Stimulated activated CD4-positive, alpha-beta T cell treated with anti-CD3 and anti-CD28 coated beads, Interleukin-15, amount 100 ng/mL, for 1 hour (primary cell): ENCODE results near the gene EXOSC3.
"Not testable (repeated sequence)": the region's sequence is repeated elsewhere in the genome, so short reads cannot be mapped to it uniquely, and the experiment has no call there.

ENCODE experiments used
- DNase-seq, 2 donors: peaks; one replicate each; pipeline ENCODE4 v3.0.0-alpha.2; 2020; ENCODE audit warnings: low read depth in 1 of 2, low spot score in 1 of 2

Gene EXOSC3

DNA sequence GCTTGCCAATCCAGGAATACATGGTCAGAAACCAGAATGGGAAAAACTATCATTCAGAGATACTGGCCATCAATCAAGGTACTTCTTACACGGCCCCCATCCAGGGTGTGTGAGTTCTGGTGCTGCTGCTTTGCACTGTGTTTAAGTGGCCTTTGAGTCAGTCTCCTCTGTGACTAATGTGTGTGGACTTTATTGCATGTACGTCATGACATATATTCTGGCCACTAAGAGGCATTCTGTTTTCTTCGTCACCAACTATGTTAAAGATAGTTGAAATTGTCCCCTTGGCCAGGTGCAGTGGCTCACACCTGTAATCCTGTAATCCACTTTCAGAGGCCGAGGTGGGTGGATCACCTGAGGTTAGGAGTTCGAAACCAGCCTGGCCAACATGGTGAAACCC is 8.5 kb downstream of the EXOSC3 start:
- DNase-seq: no peak

GRCh38 chr9:37775216-37775919 is 9.5 kb downstream of the EXOSC3 start:
- DNase-seq: no peak

GRCh38 chr9:37769995-37770394 is 14.9 kb downstream of the EXOSC3 start:
- DNase-seq: no peak

DNA sequence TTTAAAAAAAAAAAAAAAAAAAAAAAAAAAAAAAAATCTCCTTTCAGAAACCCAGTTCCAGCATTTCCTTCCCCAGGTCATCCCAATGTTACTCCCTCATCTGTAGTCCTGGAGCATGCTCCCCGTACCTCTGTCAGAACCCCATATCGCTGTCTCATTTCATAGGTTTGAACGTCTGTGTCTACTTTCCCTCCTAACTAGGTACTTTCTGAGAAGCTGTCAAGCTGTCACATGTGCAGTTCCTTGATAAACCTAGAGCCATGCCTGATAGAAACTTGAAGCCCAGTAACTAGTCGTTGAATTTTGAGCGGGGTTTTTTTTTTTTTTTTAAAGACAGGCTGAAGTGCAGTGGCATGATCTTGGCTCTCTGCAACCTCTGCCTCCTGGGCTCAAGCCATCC is 15.6 kb downstream of the EXOSC3 start:
- no peak for DNase-seq

DNA sequence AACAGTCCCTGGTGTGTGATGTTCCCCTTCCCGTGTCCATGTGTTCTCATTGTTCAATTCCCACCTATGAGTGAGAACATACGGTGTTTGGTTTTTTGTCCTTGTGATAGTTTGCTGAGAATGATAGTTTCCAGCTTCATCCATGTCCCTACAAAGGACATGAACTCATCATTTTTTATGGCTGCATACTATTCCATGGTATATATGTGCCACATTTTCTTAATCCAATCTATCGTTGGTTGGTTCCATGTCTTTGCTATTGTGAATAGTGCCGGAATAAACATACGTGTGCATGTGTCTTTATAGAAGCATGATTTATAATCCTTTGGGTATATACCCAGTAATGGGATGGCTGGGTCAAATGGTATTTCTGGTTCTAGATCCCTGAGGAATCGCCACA is 19.6 kb downstream of the EXOSC3 start:
- DNase-seq: not testable (repeated sequence)

- DNase-seq: no peak
Measured at GRCh38 chr9:37761511-37761910, 23.4 kb downstream of the EXOSC3 start.

DNA sequence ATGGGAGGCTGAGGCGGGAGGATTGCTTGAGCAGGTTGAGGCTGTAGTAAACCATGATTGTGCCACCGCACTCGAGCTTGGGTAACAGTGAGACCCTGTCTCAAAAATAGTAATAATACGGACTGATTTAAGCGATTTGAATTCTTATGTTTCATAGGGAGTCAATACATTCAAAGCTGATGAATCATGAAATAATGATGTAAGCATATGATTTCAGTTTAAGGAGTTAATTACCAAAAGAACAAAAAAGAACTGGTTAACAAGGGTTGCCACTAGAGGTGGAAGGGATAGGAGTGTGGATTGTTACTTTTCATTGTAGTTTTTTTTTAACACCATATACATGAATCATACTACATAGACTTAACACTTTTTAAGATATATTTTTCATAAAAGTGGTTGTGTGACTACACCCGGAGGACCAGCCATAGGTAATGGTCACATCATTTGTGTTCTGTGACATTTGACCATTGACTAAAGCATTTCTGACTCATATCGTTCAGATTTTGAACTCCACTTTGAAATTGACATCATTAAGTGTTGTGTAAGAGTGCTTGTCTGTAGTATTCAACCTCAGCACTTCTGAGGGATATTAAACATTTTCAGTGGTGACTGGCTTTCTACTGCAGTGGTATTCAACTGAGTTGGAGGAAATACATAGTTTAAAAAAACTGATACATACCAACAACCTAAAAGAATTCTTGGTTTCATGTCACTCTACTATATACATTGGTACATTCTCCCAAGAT is 24.3 kb downstream of the EXOSC3 start:
- DNase-seq: no peak

DNA sequence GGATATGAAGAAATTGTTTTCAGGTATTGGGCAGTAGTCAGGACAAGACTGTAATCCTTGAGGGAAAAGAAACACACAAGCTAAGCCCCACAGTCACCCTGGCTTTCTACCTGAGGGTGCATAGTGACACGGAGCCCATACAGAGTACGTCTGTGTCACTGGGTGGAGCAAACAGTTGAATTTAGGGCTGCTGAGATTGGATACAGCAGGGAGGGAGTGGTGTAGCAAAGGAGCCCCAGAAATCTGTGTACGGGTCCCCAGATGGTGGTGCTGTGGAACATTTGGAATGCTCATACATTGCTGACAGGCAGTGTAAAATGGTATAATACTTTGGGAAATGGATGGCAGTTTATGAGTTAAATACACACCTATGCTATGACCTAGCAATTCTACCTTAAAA is 26.1 kb downstream of the EXOSC3 start:
- no peak for DNase-seq

- peak; percentile 40 to 64 for DNase-seq
Measured at GRCh38 chr9:37753489-37754190, 31.2 kb downstream of the EXOSC3 start, which contains the start of gene TRMT10B. TRMT10B (plus strand) TSS chr9:37753805; CDS start chr9:37761932, 8,127 bp downstream.

DNA sequence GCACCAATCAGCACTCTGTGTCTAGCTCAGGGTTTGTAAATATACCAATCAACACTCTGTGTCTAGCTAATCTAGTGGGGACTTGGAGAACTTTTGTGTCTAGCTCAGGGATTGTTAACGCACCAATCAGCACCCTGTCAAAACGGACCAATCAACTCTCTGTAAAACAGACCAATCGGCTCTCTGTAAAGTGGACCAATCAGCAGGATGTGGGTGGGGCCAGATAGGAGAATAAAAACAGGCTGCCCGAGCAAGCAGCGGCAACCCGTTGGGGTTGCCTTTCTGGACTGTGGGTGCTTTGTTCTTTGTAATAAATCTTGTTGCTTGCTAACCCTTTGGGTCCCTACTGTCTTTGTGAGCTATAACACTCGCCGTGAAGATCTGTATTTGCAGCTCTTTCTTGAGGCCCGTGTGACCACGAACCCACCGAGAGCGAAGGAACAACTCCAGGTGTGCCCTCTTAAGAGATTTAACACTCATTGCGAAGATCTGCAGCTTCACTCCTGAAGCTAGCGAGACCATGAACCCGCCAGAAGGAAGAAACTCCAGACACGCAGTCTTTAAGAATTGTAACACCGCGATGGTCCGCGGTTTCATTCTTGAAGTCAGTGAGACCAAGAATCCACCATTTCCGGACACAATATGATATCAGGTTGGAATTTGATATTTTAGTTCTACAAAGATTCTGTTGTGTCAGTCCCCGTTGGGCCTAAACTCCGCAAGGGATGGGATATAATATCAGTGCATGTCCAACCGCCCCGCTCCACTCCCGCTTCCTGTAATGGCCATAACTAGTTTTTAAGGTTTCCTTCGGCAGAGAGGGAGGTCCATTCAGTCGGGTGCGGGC is 32.0 kb downstream of the EXOSC3 start:
- DNase-seq: no peak

DNA sequence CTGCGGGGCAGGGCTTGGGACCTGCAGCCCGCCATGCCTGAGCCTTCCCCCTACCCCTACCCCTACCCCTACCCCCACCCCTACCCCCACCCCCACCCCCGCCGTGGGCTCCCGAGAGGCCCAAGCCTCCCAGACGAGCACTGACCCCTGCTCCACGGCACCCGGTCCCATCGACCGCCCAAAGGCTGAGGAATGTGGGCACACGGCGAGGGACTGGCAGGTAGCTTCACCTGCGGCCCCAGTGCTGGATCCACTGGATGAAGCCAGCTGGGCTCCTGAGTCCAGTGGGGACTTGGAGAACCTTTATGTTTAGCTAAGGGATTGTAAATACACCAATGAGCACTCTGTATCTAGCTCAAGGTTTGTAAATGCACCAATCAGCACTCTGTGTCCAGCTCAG is 32.8 kb downstream of the EXOSC3 start:
- not testable (repeated sequence) for DNase-seq

DNA sequence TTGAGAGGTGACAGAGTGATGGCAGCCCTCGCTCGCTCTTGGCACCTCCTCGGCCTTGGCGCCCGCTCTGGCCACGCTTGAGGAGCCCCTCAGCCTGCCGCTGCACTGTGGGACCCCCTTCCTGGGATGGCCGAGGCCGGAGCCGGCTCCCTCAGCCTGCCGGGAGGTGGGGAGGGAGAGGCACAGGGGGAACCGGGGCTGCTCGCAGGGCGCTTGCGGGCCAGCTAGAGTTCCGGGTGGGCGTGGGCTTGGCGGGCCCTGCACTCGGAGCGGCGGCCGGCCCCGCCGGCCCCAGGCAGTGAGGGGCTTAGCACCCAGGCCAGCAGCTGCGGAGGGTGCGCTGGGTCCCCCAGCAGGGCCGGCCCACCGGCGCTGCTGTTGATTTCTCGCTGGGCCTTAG is 33.2 kb downstream of the EXOSC3 start:
- not testable (repeated sequence) for DNase-seq

DNA sequence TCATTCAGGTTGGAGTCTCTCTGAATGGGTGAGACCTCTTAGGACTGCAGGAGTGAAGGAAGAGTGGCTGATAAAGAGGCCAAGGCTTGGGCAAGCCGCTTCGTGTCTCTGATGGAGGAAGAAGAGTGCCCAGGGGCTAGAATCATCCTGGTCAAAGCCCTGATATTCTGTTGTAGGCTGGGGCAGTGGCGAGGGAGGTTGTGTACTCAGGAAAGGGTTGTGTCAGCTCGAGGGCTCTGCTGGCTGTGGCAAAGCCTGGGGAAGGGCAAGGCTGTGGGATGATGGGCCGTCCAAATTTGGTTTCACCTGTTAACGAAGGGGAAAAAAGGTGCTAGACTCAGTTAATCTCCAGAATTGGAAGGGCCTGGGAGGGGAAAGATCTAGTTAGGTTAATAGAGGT is 33.7 kb downstream of the EXOSC3 start:
- no peak for DNase-seq

GRCh38 chr9:37749129-37749528 is 35.7 kb downstream of the EXOSC3 start:
- DNase-seq: no peak

DNA sequence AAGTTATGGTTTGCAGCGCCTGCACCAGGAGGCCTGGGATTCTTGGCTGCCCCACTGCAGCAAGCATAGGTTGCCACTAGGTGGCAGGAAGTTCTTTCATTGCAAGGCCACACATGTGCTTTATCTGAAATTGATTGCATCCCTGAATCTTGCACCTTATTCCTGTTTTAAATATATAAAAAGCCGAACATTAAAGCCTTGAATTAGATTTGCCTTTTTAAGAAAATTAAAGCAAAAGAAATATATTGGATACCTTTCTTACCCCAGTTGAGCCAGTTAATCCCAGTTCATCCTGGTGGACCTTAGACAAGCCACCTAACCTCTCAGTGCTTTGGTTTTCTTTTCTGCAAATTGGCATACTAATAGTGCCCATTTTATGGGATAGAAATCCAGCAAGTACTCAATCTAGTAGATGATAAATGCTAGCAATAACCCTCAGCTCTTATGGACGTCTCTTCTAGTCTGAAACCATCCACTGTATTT is 37.6 kb downstream of the EXOSC3 start:
- DNase-seq: peak in 1 of 2 donors; percentile 32

DNA sequence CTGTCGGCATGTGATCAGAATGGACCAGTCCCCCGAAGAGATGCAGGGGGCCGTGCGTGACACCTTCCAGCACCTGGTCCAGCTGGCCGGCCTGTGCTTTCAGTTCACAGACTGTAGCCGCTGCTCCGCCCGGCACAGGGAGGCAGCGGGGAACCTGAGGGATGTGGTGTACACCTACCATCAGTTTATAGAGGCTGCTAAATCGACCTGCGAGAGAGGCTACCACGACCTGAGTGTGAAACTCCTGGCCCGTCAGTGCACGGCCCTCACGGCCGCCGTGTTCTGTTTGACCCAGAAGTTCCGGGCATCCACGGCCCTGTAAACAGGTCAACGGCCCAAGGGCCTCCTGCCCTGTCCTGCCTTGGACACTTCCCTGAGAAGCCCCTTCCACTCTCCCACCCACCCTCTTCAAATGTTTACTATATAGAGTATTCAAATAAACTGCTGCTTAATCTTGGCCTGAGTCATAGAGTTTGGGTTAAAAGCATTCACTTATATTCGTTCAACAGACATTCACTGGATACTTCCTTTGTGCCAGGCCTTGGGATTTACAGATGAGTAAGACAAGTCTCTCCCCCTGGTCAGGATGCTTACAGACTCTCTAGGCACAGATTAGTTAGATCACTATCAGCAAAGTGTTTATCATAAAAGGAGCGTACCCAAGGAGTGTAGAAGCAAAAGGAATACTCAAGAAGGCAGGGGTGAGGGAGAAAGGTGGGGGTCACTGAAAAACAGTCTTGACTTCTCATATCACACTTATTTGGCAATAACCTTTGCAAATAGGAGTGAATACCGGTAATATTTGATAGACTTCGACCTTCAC is 38.2 kb downstream of the EXOSC3 start:
- DNase-seq: no peak

- DNase-seq: no peak
Measured at GRCh38 chr9:37745970-37746369, 38.9 kb downstream of the EXOSC3 start.

GRCh38 chr9:37740631-37741328 is 44.1 kb downstream of the EXOSC3 start:
- no peak for DNase-seq

DNA sequence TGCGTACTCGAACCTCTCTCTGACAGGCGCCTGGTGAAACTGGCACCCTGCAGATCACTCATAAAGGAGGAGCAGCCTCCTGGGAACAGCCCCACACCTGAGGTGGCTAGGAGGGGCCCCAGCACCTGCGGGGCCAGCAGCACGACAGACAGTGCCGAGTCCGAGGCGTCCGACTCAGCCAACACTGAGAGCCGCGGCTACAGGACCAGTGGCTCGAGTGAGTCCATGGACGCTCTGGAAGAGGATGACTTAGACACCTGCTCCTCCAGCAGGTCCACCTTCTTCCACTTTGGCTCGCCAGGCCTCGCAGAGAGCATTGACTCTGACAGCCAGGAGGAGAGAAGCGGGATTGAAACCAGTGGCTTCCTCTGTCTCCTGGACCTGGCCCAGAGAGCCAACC is 44.7 kb downstream of the EXOSC3 start:
- no peak for DNase-seq
